Testis (tissue), 3 donors: ENCODE measurements around the gene EYS. TPM values are rescaled to one million over a fixed set of nuclear protein-coding genes. Genes with fewer than 3 reads are reported as not detected.

Experiments used
- DNase-seq: peaks from one replicate; pipeline ENCODE4 v3.0.0-alpha.2; 2019
- H3K27ac ChIP-seq, 2 donors: fragments of 200-600 bp; sonication (generic); one replicate each; pipeline ENCODE4 v1.5.1; 2019
- H3K27me3 ChIP-seq: fragments of 200-600 bp; sonication (generic); one replicate; pipeline ENCODE4 v1.5.1; 2019
- H3K36me3 ChIP-seq: fragments of 200-600 bp; sonication (generic); one replicate; pipeline ENCODE4 v1.5.1; 2017; ENCODE audit warnings: low read depth; ENCODE audit errors: missing control alignments
- H3K4me1 ChIP-seq: fragments of 200-600 bp; sonication (generic); one replicate; pipeline ENCODE4 v1.5.1; 2019
- H3K4me3 ChIP-seq, 2 donors: fragments of 200-600 bp; sonication (generic); one replicate each; pipeline ENCODE4 v1.5.1; 2017 to 2019
- H3K9me3 ChIP-seq: fragments of 200-600 bp; sonication (generic); one replicate; pipeline ENCODE4 v1.5.1; 2017
- POLR2A ChIP-seq: fragments of 450-650 bp; IDR thresholded peaks from one replicate; pipeline ENCODE4 v1.6.1; 2017; ENCODE audit warnings: antibody characterized with exemption, mild to moderate bottlenecking, moderate library complexity
- WGBS, 2 donors: methylation state at CpG; one replicate each; pipeline ENCODE4 v1.1.5; 2018; 5-methylcytosine and 5-hydroxymethylcytosine counted together
- intact Hi-C: fragments of 100-400 bp; cut with DNase I; formaldehyde crosslinking; loops from one replicate; pipeline ENCODE4 v1.15.1; 2023; ENCODE audit warnings: low total_unique reads
- polyA plus RNA-seq: library from polyadenylated mRNA; stranded (reverse); fragments of 350-450 nt; fragmentation: Illumina TruSeq; extraction: RNeasy Lipid Tissue Mini Kit (QIAGEN cat#74804); gene quantifications from one replicate; pipeline ENCODE4 v1.2.3, GENCODE V29; 2014; ENCODE audit warnings: low read depth, low replicate concordance; ENCODE audit not compliant: insufficient read depth
- total RNA-seq, 2 donors: library from RNA; depleted of rRNA; stranded (reverse); fragments of >200 nt; gene quantifications; one replicate each; pipeline ENCODE4 v1.2.3, GENCODE V29; 2016
- TF ChIP-seq, protein P1 (sequence below), 3 experiments: fragments of 450-650 bp in 2 of 3; fragments of 200-600 bp in 1 of 3; sonication (generic) in 1 of 3; IDR thresholded peaks; one replicate each; pipeline ENCODE4 v1.5.1; 2016 to 2019; ENCODE audit warnings: antibody characterized with exemption in 3 of 3, mild to moderate bottlenecking in 2 of 3, moderate library complexity in 1 of 3

The EYS gene
- total and polyA plus RNA-seq, 3 donors from 2014 or later = 1.3 to 2.8 (median 2.6) TPM

GRCh38 chr6:64948261-64948660 lies 758.8 kb downstream of the EYS start:
- no peak overlapping the region for H3K27ac ChIP-seq
- H3K4me3 ChIP-seq = no peak overlapping the region
- no peaks in the 10 kb centered on the region for H3K36me3 ChIP-seq
- intact Hi-C loops = no loop called here
- no peaks in the 10 kb centered on the region for H3K27me3 ChIP-seq
- TF ChIP-seq, protein P1, sequence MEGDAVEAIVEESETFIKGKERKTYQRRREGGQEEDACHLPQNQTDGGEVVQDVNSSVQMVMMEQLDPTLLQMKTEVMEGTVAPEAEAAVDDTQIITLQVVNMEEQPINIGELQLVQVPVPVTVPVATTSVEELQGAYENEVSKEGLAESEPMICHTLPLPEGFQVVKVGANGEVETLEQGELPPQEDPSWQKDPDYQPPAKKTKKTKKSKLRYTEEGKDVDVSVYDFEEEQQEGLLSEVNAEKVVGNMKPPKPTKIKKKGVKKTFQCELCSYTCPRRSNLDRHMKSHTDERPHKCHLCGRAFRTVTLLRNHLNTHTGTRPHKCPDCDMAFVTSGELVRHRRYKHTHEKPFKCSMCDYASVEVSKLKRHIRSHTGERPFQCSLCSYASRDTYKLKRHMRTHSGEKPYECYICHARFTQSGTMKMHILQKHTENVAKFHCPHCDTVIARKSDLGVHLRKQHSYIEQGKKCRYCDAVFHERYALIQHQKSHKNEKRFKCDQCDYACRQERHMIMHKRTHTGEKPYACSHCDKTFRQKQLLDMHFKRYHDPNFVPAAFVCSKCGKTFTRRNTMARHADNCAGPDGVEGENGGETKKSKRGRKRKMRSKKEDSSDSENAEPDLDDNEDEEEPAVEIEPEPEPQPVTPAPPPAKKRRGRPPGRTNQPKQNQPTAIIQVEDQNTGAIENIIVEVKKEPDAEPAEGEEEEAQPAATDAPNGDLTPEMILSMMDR (IDR thresholded peaks at IDR 0.05) = no peak
- TF ChIP-seq POLR2A = no peak
- DNase-seq = no peak
- H3K4me1 ChIP-seq = no peaks in the 10 kb centered on the region
- H3K9me3 ChIP-seq = no peaks in the 10 kb centered on the region

- Histone ChIP-seq H3K9me3 (no peaks in the 10 kb centered on the region), H3K27ac (no peak overlapping the region), H3K27me3 (no peaks in the 10 kb centered on the region), H3K4me3 (no peak overlapping the region), H3K36me3 (no peaks in the 10 kb centered on the region), H3K4me1 (no peaks in the 10 kb centered on the region)
- intact Hi-C loops = no loop called here
- no peak for DNase-seq
- no peak for TF ChIP-seq POLR2A
- TF ChIP-seq, protein P1 (IDR thresholded peaks at IDR 0.05) = no peak
- WGBS, 2 donors = 49 to 53% methylated on average over 2 of the region's 2 CpGs
Measured at GRCh38 chr6:64945450-64945849, 761.6 kb downstream of the EYS start.

GRCh38 chr6:64932486-64932885 lies 774.5 kb downstream of the EYS start:
- intact Hi-C loops = no loop called here
- no peak overlapping the region for H3K27ac ChIP-seq
- no peak for DNase-seq
- H3K4me1 ChIP-seq = no peaks in the 10 kb centered on the region
- H3K4me3 ChIP-seq = no peak overlapping the region
- 86 to 89% methylated on average over 1 of the region's 1 CpG for WGBS, 2 donors
- TF ChIP-seq, protein P1 (IDR thresholded peaks at IDR 0.05) = no peak
- no peak for TF ChIP-seq POLR2A
- H3K27me3 ChIP-seq = no peaks in the 10 kb centered on the region
- no peaks in the 10 kb centered on the region for H3K36me3 ChIP-seq
- no peaks in the 10 kb centered on the region for H3K9me3 ChIP-seq

- Histone ChIP-seq H3K27me3 (no peaks in the 10 kb centered on the region), H3K36me3 (no peaks in the 10 kb centered on the region), H3K4me1 (no peaks in the 10 kb centered on the region), H3K9me3 (no peaks in the 10 kb centered on the region), H3K4me3 (no peak overlapping the region), H3K27ac (no peak overlapping the region)
- WGBS, 2 donors = 82 to 87% methylated on average over 2 of the region's 2 CpGs
- DNase-seq = no peak
- no peak for TF ChIP-seq POLR2A
- TF ChIP-seq, protein P1 (IDR thresholded peaks at IDR 0.05) = no peak
- intact Hi-C loops = no loop called here
Measured at GRCh38 chr6:64930681-64931080, 776.3 kb downstream of the EYS start.

DNA sequence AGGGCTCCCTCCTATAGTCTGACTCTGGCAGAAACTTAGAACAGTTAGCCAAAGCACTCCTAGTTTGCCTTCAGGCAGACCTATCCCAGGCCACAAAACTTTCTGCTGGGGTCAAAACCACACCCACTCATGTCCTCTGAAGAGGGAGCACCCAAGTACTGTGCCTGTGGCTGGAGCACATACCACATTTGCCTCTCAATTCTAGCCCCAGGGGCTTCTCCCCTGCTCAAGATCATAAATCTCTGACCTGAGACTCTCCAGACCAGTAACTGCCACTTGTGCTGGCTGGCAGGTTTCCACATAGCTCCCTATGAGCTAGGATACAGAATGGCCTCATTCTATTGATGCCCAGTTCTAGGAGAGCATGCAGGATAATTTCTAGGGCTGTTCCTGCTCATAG lies 781.0 kb downstream of the EYS start:
- Histone ChIP-seq H3K27ac (no peak overlapping the region), H3K36me3 (no peaks in the 10 kb centered on the region), H3K4me3 (no peak overlapping the region), H3K4me1 (no peaks in the 10 kb centered on the region), H3K27me3 (no peaks in the 10 kb centered on the region), H3K9me3 (no peaks in the 10 kb centered on the region)
- intact Hi-C loops = no loop called here
- DNase-seq = no peak
- TF ChIP-seq, protein P1 (IDR thresholded peaks at IDR 0.05) = no peak
- no peak for TF ChIP-seq POLR2A
